Right atrium auricular region (tissue), 2 donors: ENCODE results near the gene GJD3. TPM values are rescaled to one million over a fixed set of nuclear protein-coding genes. Genes with fewer than 3 reads are reported as not detected.
A peak's percentile ranks its signal among the peaks of the same experiment; 100 is the strongest.

Experiments used
- DNase-seq: peaks from one replicate; pipeline ENCODE4 v3.0.0-alpha.2; 2019; ENCODE audit warnings: low spot score
- H3K27ac ChIP-seq, 2 donors: fragments of 200-600 bp; sonication (generic); 1 replicate in 1 of 2; 2 replicates in 1 of 2; pipeline ENCODE4 v1.5.1; 2016 to 2019
- H3K27me3 ChIP-seq, 2 donors: fragments of 200-600 bp; sonication (generic); one replicate each; pipeline versions ENCODE4 v1.5.1 to v1.6.0; 2017 to 2019
- H3K36me3 ChIP-seq: fragments of 200-600 bp; sonication (generic); one replicate; pipeline ENCODE4 v1.5.1; 2016
- H3K4me1 ChIP-seq, 2 donors: fragments of 200-600 bp; sonication (generic); one replicate each; pipeline versions ENCODE4 v1.5.1 to v1.6.0; 2017 to 2019
- H3K4me3 ChIP-seq, 2 donors: fragments of 200-600 bp; sonication (generic); 1 replicate in 1 of 2; 2 replicates in 1 of 2; pipeline ENCODE4 v1.5.1; 2017 to 2019; ENCODE audit warnings: mild to moderate bottlenecking in 1 of 2, moderate library complexity in 1 of 2
- H3K9me3 ChIP-seq, 2 donors: fragments of 200-600 bp; sonication (generic); one replicate each; pipeline ENCODE4 v1.5.1; 2019
- CTCF ChIP-seq, 2 donors: fragments of 200-600 bp; sonication (generic); IDR thresholded peaks; one replicate each; pipeline ENCODE4 v1.5.1; 2019; ENCODE audit warnings: antibody characterized with exemption in 2 of 2
- total RNA-seq, 2 donors: library from RNA; depleted of rRNA; stranded (reverse); fragments of >200 nt; gene quantifications; one replicate each; pipeline ENCODE4 v1.1.0, GENCODE V29; 2016

The GJD3 gene
- total RNA-seq, 2 donors from 2014 or later: 1.6 TPM; not detected in 1

DNA sequence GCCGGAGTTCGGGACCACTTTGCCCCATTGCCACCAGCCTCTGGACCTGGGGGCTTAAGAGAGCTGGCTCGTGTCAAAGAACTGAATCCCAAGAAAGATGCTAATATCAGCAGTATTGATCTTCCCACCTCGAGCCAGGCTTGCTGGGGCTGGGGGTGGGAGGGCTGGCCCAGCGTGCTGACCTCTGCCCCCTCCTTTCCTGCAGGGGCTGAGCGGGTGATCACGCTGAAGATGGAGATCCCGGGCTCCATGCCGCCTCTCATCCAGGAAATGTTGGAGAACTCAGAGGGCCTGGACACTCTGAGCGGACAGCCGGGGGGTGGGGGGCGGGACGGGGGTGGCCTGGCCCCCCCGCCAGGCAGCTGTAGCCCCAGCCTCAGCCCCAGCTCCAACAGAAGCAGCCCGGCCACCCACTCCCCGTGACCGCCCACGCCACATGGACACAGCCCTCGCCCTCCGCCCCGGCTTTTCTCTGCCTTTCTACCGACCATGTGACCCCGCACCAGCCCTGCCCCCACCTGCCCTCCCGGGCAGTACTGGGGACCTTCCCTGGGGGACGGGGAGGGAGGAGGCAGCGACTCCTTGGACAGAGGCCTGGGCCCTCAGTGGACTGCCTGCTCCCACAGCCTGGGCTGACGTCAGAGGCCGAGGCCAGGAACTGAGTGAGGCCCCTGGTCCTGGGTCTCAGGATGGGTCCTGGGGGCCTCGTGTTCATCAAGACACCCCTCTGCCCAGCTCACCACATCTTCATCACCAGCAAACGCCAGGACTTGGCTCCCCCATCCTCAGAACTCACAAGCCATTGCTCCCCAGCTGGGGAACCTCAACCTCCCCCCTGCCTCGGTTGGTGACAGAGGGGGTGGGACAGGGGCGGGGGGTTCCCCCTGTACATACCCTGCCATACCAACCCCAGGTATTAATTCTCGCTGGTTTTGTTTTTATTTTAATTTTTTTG lies 8.5 kb downstream of the GJD3 start:
- peaks cover 0 to 30% of the 10 kb centered on the region in 2 donors for H3K4me1 ChIP-seq
- peak overlapping the region; percentile 27 to 55 for H3K27ac ChIP-seq
- H3K27me3 ChIP-seq: no peaks in the 10 kb centered on the region
- no peak for TF ChIP-seq CTCF (IDR thresholded peaks at IDR 0.05)
- H3K36me3 ChIP-seq: peaks cover 52% of the 10 kb centered on the region
- no peak overlapping the region for H3K4me3 ChIP-seq
- no peaks in the 10 kb centered on the region for H3K9me3 ChIP-seq
- no peak for DNase-seq

GRCh38 chr17:40355123-40355803 lies 9.3 kb downstream of the GJD3 start:
- peak; percentile 97 to 98 for TF ChIP-seq CTCF (IDR thresholded peaks at IDR 0.05)

DNA sequence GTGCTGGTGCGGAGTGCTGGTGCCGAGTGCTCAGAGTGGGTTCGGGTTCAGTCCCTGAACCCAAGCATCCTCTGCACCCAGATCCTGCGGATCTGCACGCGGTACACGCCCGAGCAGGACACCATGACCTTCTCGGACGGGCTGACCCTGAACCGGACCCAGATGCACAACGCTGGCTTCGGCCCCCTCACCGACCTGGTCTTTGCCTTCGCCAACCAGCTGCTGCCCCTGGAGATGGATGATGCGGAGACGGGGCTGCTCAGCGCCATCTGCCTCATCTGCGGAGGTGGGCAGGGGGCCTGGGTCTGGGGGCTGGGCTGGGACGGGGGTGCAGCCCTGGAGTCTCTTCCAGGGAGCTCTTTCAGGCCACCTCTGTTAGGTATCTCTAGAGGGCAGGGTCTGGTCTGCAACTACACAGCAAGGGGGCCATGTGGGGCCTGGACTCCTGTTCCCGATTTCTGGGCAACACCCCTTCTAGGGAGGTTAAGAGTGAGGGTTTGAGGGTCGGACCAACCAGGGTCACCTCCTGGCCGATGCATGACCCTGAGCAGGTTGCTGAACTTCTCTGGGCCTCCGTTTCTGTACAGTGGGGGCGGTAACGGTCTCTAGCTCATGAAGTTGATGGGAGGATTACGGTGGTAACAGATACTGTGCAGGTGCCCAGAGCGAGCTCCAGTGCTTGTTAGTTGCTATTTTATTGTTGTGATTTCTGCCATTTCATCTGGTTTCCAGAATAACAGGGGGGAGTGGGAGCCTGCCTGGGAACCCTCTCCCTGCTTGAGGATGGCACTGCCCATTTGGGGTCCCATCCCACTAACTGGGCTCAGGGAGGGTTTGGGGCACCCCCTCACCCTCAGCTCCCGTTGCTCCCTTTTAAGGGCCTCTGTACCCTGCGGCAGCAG lies 10.1 kb downstream of the GJD3 start:
- DNase-seq: no peak
- Histone ChIP-seq H3K27me3 (no peaks in the 10 kb centered on the region), H3K4me3 (no peak overlapping the region), H3K27ac (peak overlapping the region; percentile 25 to 55), H3K4me1 (peaks cover 0 to 46% of the 10 kb centered on the region in 2 donors), H3K36me3 (peaks cover 62% of the 10 kb centered on the region), H3K9me3 (no peaks in the 10 kb centered on the region)
- TF ChIP-seq CTCF (IDR thresholded peaks at IDR 0.05): no peak

More at GRCh38 chr17:40355123-40355803, 9.3 kb downstream of the GJD3 start:
- H3K4me3 ChIP-seq: no peak overlapping the region
- DNase-seq: peak; percentile 83
- H3K27me3 ChIP-seq: no peaks in the 10 kb centered on the region
- peak overlapping the region; percentile 27 to 55 for H3K27ac ChIP-seq
- no peaks in the 10 kb centered on the region for H3K9me3 ChIP-seq
- H3K36me3 ChIP-seq: peaks cover 56% of the 10 kb centered on the region
- H3K4me1 ChIP-seq: peaks cover 0 to 38% of the 10 kb centered on the region in 2 donors

DNA sequence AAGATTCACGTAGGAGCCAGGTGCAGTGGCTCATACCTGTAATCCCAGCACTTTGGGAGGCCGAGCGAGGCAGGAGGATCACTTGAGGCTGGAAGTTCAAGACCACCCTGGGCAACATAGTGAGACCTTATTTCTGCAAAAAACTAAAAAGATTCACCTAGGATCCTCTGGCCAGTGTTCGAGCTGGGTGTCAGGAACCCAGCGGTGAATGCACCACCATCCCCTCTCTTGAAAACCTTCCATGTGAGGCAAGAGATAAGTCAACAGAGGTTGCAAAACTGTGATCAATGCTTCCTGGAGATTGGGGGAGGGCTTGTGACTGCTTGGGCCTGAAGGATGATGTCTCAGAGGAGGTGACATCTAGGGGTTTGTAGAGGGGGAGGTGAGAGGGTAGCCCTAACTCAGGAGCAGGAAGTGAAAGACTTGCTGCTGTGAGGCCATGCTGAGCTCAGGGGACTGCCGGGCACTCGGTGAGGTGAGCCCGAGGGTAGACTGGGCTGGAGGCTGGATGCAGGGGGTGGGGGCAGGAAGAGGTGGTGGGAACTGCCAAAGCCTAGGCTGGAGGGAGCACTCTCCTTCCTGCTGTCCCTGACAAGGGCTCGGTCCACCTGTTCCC lies 11.7 kb downstream of the GJD3 start:
- Histone ChIP-seq H3K9me3 (no peaks in the 10 kb centered on the region), H3K36me3 (peaks cover 71% of the 10 kb centered on the region), H3K27me3 (no peaks in the 10 kb centered on the region), H3K27ac (no peak overlapping the region), H3K4me1 (peaks cover 0 to 62% of the 10 kb centered on the region in 2 donors), H3K4me3 (no peak overlapping the region)
- no peak for TF ChIP-seq CTCF (IDR thresholded peaks at IDR 0.05)
- DNase-seq: no peak

DNA sequence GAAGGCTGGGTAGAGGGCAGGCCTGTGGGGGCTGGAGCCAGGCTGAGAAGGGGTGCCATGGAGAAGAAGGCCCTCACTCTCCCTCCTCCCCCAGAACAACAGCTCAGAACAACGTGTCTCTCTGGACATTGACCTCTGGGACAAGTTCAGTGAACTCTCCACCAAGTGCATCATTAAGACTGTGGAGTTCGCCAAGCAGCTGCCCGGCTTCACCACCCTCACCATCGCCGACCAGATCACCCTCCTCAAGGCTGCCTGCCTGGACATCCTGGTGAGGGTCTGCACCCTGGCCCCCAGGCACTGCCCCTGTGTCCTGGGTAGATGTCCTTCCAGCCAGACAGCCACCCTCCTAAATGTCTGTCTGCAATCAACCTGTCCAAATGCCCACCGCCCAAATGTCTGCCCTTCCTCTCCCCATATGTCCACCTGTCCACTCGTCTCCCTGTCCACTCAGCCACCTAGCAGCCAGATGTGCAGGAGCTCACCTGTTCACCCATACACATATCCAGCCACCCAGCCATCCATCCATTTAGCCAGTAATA lies 12.2 kb downstream of the GJD3 start:
- no peak overlapping the region for H3K4me3 ChIP-seq
- peaks cover 71% of the 10 kb centered on the region for H3K36me3 ChIP-seq
- peaks cover 0 to 68% of the 10 kb centered on the region in 2 donors for H3K4me1 ChIP-seq
- TF ChIP-seq CTCF (IDR thresholded peaks at IDR 0.05): no peak
- no peak overlapping the region for H3K27ac ChIP-seq
- no peak for DNase-seq
- H3K9me3 ChIP-seq: no peaks in the 10 kb centered on the region
- H3K27me3 ChIP-seq: no peaks in the 10 kb centered on the region
